Suprapubic skin (tissue), 4 donors: ENCODE results near the gene LMF1.

ENCODE experiments used
- CTCF ChIP-seq, 2 donors: fragments of 200-600 bp in 1 of 2; fragments of 450-650 bp in 1 of 2; sonication (generic) in 1 of 2; IDR thresholded peaks; one replicate each; pipeline ENCODE4 v1.5.1; 2016 to 2019; ENCODE audit warnings: antibody characterized with exemption in 2 of 2, mild to moderate bottlenecking in 1 of 2, moderate library complexity in 1 of 2
- POLR2A ChIP-seq, 2 donors: fragments of 450-650 bp; IDR thresholded peaks; one replicate each; pipeline ENCODE4 v1.6.1; 2017; ENCODE audit warnings: antibody characterized with exemption in 2 of 2, mild to moderate bottlenecking in 2 of 2, moderate library complexity in 2 of 2
- POLR2AphosphoS5 ChIP-seq, 3 donors: sonication (generic); formaldehyde crosslinking; IDR thresholded peaks; one replicate each; pipeline ENCODE4 v1.6.1; 2017; ENCODE audit warnings: antibody characterized with exemption in 3 of 3

GRCh38 chr16:913817-914439 is 56.9 kb downstream of the LMF1 start:
- TF ChIP-seq POLR2AphosphoS5 (IDR thresholded peaks at IDR 0.05) (no peak), POLR2A (IDR thresholded peaks at IDR 0.05) (no peak), CTCF (IDR thresholded peaks at IDR 0.05) (no peak)
